Effector memory CD8-positive, alpha-beta T cell (primary cell): Measurements from ENCODE around the gene SHOX.

ENCODE experiments used
- ATAC-seq: fragments of 150-1000 bp; cut with Tn5 transposase; replicated peaks from 2 replicates; pipeline ENCODE4 v1.10.0; 2021; ENCODE audit warnings: mild to moderate bottlenecking, moderate library complexity
- DNase-seq, 3 experiments: peaks; one replicate each; pipeline ENCODE4 v3.0.0; 2021
- H3K27ac Mint-ChIP-seq, 2 donors: one replicate each; pipeline ENCODE4 v1.8.0; 2022; ENCODE audit warnings: mild to moderate bottlenecking in 2 of 2, mixed read lengths in 2 of 2, moderate library complexity in 2 of 2
- H3K27me3 Mint-ChIP-seq, 2 donors: one replicate each; pipeline ENCODE4 v1.8.0; 2022; ENCODE audit warnings: mixed read lengths in 2 of 2
- H3K36me3 Mint-ChIP-seq: one replicate; pipeline ENCODE4 v1.8.0; 2022; ENCODE audit warnings: mild to moderate bottlenecking, moderate library complexity, mixed read lengths; ENCODE audit not compliant: insufficient read depth
- H3K4me1 Mint-ChIP-seq, 2 donors: one replicate each; pipeline ENCODE4 v1.8.0; 2022; ENCODE audit warnings: low read depth in 2 of 2, mixed read lengths in 2 of 2
- H3K4me3 Mint-ChIP-seq, 2 donors: one replicate each; pipeline ENCODE4 v1.8.0; 2022; ENCODE audit warnings: mild to moderate bottlenecking in 2 of 2, mixed read lengths in 2 of 2, moderate library complexity in 2 of 2
- H3K9me3 Mint-ChIP-seq, 2 donors: one replicate each; pipeline ENCODE4 v1.8.0; 2022; ENCODE audit warnings: mixed read lengths in 2 of 2

Gene SHOX

DNA sequence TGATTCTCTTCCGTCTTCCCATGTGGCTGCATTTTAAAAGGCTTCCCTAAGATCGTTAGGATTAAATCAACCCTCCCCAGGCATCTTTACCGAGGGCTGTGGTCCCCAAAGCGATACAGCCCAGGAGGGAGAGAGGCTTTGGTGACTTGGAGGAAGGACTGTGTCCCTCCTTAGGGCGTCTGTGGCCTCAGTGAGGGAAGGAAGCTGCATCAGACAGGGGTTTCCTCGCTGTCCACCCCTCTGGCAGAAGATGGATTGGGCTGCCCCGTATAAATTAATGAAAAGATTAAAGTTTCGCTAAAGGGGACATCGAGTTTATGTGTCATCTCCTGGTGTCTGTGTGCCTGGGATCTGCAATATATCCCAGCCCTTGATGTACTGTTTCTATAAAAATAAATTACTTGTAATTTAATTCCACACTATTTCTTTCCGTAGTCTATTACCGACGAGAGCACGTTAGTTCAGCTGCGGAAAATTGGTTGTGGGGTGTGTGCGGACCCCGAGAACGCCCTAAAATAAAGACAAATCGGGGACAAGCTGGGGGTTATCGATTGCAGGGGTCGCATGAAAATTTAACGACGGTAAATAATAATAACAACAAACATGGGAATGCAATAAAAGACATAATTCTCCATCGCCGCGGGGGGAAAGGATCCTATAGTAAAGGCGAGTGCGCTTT, 6.5 kb downstream of the SHOX start:
- Mint-ChIP-seq H3K36me3 (peaks cover 4% of the 10 kb centered on the region), H3K27me3 (peaks cover 62 to 76% of the 10 kb centered on the region in 2 donors), H3K4me1 (peaks cover 6 to 14% of the 10 kb centered on the region in 2 donors), H3K27ac (no peak overlapping the region), H3K9me3 (no peaks in the 10 kb centered on the region), H3K4me3 (no peak overlapping the region)
- ATAC-seq (no peak), DNase-seq (no peak)

DNA sequence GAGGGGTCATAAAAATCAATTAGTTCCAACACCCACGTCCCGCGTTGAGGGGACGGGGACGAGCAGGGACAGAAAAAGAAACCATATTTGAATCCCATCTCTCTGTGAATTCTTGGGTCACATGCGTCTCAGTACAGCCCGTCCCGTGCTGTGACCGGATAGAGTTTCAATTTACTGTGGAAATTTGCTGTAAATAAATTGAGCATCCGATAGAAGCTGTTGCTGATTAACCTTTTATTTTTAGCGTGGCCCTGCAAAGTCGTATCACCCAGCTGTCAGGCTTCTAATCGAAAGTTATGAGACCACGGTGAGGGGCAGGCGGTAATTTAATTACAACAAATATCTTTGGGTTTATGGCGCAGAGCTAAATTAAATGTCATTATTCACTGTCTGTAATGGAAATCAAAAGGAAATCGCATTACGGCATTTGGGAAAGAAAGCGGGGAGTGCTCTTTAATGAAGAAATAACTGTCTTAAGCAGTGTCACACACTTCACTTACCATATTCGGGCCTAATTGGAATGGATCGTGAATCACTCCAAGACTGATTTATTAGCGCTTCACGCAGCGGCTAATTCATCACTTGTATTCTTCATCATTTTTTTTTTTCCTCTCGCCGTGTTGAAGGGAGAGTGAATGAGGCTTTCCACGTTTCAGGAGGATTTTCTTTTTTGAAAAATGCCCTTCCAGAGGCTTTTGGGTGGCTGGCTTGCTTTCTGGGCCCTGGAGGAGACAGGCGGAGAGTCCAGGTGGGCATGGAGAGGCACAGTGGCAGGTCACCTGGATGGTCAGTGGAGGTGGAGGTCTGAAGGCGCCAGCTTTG, 7.3 kb downstream of the SHOX start:
- Mint-ChIP-seq H3K9me3 (no peaks in the 10 kb centered on the region), H3K27ac (no peak overlapping the region), H3K36me3 (peaks cover 4% of the 10 kb centered on the region), H3K4me1 (peaks cover 6 to 14% of the 10 kb centered on the region in 2 donors), H3K27me3 (peaks cover 57 to 74% of the 10 kb centered on the region in 2 donors), H3K4me3 (no peak overlapping the region)
- ATAC-seq = no peak
- DNase-seq = no peak

DNA sequence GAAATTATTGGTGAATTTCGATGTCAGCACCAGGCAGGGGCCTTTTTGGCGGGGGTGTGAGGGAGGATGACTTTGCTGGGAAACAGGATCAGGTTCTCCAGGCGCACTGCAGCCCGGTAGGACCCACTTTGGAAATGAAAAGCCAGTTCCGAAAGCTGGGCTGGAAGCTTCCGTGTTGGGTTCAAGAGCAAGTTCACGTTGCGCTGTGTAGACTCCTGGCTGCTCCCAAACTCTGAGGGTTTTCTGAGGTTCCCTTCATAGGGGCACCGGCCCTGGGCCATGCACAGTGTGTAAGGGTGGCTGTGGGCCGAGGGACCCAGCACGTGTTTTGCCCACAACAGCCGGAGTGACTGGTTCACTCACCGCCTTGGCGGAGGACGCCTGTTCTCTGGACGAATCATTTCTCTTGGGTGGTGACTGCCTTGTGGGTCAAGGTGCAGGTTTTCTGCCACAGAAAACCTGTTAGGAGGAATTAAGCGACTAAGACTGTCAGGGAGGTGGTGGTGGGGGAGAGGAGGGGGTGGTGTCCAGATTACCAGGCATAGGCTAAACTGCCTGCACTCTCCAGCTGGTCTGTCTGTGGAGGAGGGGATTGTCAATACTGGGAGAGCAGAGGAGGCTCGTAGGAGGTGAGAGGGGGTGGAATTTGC, 8.0 kb downstream of the SHOX start:
- Mint-ChIP-seq H3K4me3 (no peak overlapping the region), H3K36me3 (peaks cover 4% of the 10 kb centered on the region), H3K9me3 (no peaks in the 10 kb centered on the region), H3K4me1 (peaks cover 6 to 14% of the 10 kb centered on the region in 2 donors), H3K27ac (no peak overlapping the region), H3K27me3 (peaks cover 49 to 71% of the 10 kb centered on the region in 2 donors)
- ATAC-seq (no peak), DNase-seq (no peak)

DNA sequence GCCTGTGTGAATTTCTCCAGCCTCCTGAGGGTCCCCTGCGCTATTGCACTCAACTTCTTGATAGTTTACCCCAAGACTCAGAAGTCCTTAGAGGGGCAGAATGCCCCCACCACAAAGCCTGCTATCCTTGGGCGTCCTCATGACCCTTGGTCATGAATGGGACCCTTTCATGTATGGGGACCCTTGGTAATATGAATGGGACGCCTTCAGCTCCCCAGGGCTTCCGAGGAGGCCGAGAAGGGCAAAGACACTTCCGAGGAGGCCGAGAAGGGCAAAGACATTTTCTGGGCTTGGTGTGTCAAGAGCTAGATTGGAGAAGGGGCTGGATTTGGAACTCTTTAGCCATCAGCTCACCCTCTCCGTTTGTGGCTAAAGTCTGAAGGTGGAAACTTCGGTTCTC, 8.6 kb downstream of the SHOX start:
- no peak overlapping the region for H3K27ac Mint-ChIP-seq
- ATAC-seq (no peak), DNase-seq (no peak)
- peaks cover 4% of the 10 kb centered on the region for H3K36me3 Mint-ChIP-seq
- no peak overlapping the region for H3K4me3 Mint-ChIP-seq
- H3K9me3 Mint-ChIP-seq = no peaks in the 10 kb centered on the region
- H3K4me1 Mint-ChIP-seq = peaks cover 6 to 14% of the 10 kb centered on the region in 2 donors
- peaks cover 44 to 66% of the 10 kb centered on the region in 2 donors for H3K27me3 Mint-ChIP-seq

DNA sequence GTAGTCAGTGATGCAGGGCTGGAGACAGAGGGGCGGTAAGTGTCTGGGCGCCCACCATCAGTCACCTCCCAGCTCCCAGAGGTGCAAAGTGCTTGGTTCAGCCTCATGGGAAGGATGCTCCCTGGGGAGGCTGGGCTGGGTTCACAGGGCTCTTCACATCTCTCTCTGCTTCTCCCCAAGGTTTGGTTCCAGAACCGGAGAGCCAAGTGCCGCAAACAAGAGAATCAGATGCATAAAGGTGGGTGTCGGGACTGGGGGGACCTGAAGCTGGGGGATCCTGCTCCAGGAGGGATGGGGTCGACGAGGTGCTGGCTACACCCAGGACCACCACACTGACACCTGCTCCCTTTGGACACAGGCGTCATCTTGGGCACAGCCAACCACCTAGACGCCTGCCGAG, 10.1 kb downstream of the SHOX start:
- Mint-ChIP-seq H3K4me1 (peaks cover 6 to 12% of the 10 kb centered on the region in 2 donors), H3K4me3 (no peak overlapping the region), H3K9me3 (no peaks in the 10 kb centered on the region), H3K36me3 (peaks cover 4% of the 10 kb centered on the region), H3K27ac (no peak overlapping the region), H3K27me3 (peaks cover 34 to 58% of the 10 kb centered on the region in 2 donors)
- DNase-seq (no peak), ATAC-seq (no peak)

DNA sequence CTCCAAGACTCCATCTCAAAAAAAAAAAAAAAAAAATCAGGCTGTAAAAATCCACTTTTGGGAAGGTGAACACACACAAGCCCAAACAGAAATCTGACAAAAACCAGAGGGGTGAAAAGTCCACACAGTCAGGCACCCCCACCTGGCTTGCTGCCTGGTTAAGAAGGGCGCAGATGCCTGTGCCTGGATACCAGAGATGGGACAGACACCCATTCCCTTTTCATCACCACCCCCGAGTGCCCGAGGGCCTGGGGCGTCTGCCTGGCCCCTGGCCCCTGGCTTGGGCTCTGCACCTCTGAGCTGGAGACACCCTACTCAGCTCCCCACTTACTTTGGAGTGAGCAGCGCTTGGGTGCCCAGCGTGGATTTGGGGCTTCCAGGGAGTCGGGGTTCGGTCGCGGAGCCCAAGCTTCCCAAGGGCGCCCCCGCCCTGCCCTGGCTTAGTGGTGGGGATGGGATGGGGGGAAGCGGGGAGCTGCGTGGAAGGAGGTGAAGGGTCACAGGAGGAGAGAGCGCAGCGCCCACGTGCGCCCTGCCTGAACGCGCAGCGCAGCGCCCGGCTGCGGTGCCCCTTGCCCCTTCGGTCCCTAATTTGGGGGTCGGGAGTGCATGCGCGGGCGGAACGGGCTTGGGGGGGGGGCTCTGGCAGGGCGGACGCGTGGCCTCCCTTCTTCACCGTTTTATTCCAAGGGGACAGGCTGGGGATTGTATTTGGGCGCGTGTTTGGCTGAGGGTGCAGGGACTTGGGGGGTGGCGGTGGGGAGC, 11.3 kb downstream of the SHOX start:
- Mint-ChIP-seq H3K4me3 (no peak overlapping the region), H3K4me1 (peaks cover 6 to 9% of the 10 kb centered on the region in 2 donors), H3K27ac (no peak overlapping the region), H3K9me3 (no peaks in the 10 kb centered on the region), H3K36me3 (peaks cover 4% of the 10 kb centered on the region), H3K27me3 (peaks cover 28 to 52% of the 10 kb centered on the region in 2 donors)
- DNase-seq = no peak
- ATAC-seq = no peak

DNA sequence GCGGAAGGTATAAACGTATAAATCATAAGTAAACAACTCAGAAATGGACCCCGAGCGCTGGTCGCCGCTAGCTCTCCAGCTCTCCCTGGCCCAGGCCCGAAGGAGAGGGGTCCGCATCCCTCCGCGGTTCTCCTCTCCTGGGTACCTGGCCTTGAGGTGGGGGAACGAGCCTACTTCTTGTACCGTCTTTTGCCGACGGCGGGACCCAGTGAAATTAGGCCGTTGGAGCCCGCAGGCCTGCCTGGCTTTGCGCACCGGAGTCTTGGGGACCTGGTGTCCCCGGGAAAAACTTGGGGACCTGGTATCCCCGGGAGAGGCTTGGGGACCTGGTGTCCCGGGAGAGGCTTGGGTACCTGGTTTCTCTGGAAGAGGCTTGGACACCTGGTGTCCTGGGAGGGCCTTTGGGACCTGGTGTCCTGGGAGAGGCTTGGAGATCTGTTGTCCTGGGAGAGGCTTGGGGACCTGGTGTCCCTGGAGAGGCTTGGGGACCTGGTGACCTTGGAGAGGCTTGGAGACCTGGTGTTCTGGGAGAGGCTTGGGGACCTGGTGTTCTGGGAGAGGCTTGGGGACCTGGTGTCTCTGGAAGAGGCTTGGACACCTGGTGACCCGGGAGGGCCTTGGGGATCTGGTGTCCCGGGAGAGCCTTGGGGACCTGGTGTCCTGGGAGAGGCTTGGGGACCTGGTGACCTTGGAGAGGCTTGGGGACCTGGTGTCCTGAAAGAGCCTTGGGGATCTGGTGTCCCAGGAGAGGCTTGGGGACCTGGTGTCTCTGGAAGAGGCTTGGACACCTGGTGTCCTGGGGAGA, 12.0 kb downstream of the SHOX start:
- Mint-ChIP-seq H3K4me3 (no peak overlapping the region), H3K4me1 (peaks cover 3 to 6% of the 10 kb centered on the region in 2 donors), H3K9me3 (no peaks in the 10 kb centered on the region), H3K36me3 (peaks cover 4% of the 10 kb centered on the region), H3K27ac (no peak overlapping the region), H3K27me3 (peaks cover 21 to 44% of the 10 kb centered on the region in 2 donors)
- ATAC-seq (no peak), DNase-seq (no peak)

DNA sequence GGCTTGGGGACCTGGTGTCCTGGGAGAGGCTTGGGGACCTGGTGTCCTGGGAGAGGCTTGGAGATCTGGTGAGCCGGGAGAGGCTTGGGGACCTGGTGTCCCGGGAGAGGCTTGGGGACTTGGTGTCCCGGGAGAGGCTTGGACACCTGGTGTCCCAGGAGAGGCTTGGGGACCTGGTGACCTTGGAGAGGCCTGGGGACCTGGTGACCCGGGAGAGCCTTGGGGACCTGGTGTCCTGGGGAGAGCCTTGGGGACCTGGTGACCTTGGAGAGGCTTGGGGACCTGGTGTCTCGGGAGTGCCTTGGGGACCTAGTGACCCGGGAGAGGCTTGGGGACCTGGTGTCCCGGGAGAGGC, 12.6 kb downstream of the SHOX start:
- Mint-ChIP-seq H3K4me3 (no peak overlapping the region), H3K27me3 (peaks cover 15 to 39% of the 10 kb centered on the region in 2 donors), H3K27ac (no peak overlapping the region), H3K9me3 (no peaks in the 10 kb centered on the region), H3K4me1 (peaks cover under 1% of the 10 kb centered on the region in 2 donors), H3K36me3 (peaks cover 4% of the 10 kb centered on the region)
- DNase-seq (no peak), ATAC-seq (no peak)

DNA sequence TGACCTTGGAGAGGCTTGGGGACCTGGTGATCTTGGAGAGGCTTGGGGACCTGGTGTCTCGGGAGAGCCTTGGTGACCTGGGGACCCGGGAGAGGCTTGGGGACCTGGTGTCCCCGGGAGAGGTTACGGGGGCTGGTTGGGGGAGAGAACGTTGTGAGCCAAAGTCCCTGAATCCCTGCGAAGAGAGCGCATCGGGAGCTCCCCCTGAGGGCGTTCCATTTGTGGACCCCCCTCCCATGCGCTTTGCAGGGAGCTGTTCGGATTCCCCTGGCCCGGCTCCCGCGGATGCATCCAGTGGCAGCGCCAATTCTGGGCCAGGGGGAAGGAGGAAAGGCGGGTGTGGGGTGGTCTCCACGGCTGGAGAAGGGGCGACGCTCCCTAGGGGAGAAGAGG, 13.3 kb downstream of the SHOX start:
- no peaks in the 10 kb centered on the region for H3K4me1 Mint-ChIP-seq
- no peak overlapping the region for H3K4me3 Mint-ChIP-seq
- H3K9me3 Mint-ChIP-seq = no peaks in the 10 kb centered on the region
- H3K27me3 Mint-ChIP-seq = peaks cover 8 to 32% of the 10 kb centered on the region in 2 donors
- no peak for DNase-seq
- H3K36me3 Mint-ChIP-seq = peaks cover 4% of the 10 kb centered on the region
- no peak for ATAC-seq
- H3K27ac Mint-ChIP-seq = no peak overlapping the region

DNA sequence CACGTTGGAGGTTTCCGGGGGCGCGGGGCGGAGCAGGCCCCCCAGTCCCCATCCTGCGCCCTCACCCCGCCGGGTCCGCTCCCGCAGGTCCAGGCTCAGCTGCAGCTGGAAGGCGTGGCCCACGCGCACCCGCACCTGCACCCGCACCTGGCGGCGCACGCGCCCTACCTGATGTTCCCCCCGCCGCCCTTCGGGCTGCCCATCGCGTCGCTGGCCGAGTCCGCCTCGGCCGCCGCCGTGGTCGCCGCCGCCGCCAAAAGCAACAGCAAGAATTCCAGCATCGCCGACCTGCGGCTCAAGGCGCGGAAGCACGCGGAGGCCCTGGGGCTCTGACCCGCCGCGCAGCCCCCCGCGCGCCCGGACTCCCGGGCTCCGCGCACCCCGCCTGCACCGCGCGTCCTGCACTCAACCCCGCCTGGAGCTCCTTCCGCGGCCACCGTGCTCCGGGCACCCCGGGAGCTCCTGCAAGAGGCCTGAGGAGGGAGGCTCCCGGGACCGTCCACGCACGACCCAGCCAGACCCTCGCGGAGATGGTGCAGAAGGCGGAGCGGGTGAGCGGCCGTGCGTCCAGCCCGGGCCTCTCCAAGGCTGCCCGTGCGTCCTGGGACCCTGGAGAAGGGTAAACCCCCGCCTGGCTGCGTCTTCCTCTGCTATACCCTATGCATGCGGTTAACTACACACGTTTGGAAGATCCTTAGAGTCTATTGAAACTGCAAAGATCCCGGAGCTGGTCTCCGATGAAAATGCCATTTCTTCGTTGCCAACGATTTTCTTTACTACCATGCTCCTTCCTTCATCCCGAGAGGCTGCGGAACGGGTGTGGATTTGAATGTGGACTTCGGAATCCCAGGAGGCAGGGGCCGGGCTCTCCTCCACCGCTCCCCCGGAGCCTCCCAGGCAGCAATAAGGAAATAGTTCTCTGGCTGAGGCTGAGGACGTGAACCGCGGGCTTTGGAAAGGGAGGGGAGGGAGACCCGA, 14.0 kb downstream of the SHOX start:
- Mint-ChIP-seq H3K9me3 (no peaks in the 10 kb centered on the region), H3K4me1 (no peaks in the 10 kb centered on the region), H3K4me3 (no peak overlapping the region), H3K27me3 (peaks cover 1 to 25% of the 10 kb centered on the region in 2 donors), H3K36me3 (peaks cover 4% of the 10 kb centered on the region), H3K27ac (no peak overlapping the region)
- ATAC-seq (no peak), DNase-seq (no peak)

DNA sequence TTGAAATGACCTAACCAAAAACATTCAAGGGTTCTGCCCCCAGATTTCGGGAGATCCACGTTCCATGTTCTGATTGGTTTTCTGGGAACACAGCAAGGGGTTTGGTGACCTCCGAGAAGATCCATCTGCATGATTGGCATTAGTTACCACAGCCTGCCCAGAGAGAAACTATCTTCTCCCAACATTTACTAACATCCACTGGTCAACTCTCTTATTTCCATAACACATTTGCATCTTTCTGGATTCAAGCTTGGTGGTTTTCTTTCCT, 15.6 kb downstream of the SHOX start:
- Mint-ChIP-seq H3K4me1 (no peaks in the 10 kb centered on the region), H3K4me3 (no peak overlapping the region), H3K9me3 (no peaks in the 10 kb centered on the region), H3K27ac (no peak overlapping the region), H3K36me3 (no peaks in the 10 kb centered on the region), H3K27me3 (peaks cover 0 to 9% of the 10 kb centered on the region in 2 donors)
- ATAC-seq (no peak), DNase-seq (no peak)

DNA sequence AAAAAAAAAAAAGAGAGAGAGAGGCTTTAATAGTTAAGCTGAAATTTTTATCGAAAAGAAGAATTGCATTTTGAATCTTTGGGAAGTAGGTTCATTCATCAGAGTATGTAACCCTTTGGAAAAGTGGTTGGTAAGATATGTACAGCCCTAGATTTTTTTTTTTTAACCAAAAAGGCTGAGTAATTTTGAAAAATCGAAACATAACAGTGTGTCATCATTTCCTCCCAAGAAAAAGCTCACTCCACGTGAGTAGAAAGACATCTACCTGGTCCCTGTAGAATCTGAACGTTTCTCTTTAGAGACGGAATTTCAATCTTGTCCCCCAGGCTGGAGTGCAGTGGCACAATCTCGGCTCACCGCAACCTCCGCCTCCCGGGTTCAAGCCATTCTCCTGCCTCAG, 16.2 kb downstream of the SHOX start:
- Mint-ChIP-seq H3K27me3 (peaks cover 0 to 9% of the 10 kb centered on the region in 2 donors), H3K4me1 (no peaks in the 10 kb centered on the region), H3K4me3 (no peak overlapping the region), H3K9me3 (no peaks in the 10 kb centered on the region), H3K27ac (no peak overlapping the region), H3K36me3 (no peaks in the 10 kb centered on the region)
- DNase-seq (no peak), ATAC-seq (no peak)
